AG04450 (cell line): ENCODE measurements around the gene SYN1. TPM values are rescaled to one million over a fixed set of nuclear protein-coding genes. Genes with fewer than 3 reads are reported as not detected.
"Not testable (repeated sequence)": the region's sequence is repeated elsewhere in the genome, so short reads cannot be mapped to it uniquely, and the experiment has no call there.

Experiments
- CTCF ChIA-PET: fragments of 300-600, 350-600 bp; formaldehyde crosslinking; extraction: SDS; loops from one replicate; lab custom pipeline; 2022; ENCODE audit warnings: antibody characterized with exemption, inconsistent platforms; lab: Charles Lee
- POLR2A ChIA-PET: fragments of 350-600 bp; formaldehyde crosslinking; extraction: SDS; loops from one replicate; lab custom pipeline; 2021; ENCODE audit warnings: antibody characterized with exemption, inconsistent platforms; lab: Yijun Ruan, JAX
- DNase-seq: peaks from one replicate; pipeline ENCODE4 v3.0.0-alpha.2; 2011; ENCODE audit warnings: low read depth, low spot score
- H3K27ac ChIP-seq: one replicate; pipeline ENCODE4 v1.5.1; 2012; ENCODE audit warnings: low read depth, low read length, control low read depth
- H3K27me3 ChIP-seq: one replicate; pipeline ENCODE4 v1.6.0; 2012; ENCODE audit warnings: low read length; ENCODE audit not compliant: control insufficient read depth, insufficient read depth
- H3K4me3 ChIP-seq: 2 replicates; pipeline ENCODE4 v1.5.1; 2011; ENCODE audit warnings: mild to moderate bottlenecking, low read depth, low read length, control low read depth
- H3K9me3 ChIP-seq: 2 replicates; pipeline ENCODE4 v1.5.1; 2012; ENCODE audit warnings: low read length; ENCODE audit not compliant: control insufficient read depth, insufficient read depth
- CTCF ChIP-seq: IDR thresholded peaks from 2 replicates; pipeline ENCODE4 v1.5.1; 2011; ENCODE audit warnings: low read depth, low read length, control low read depth, inconsistent platforms
- polyA plus RNA-seq: library from polyadenylated mRNA; depleted of rRNA; stranded (reverse); fragments of >200 nt; gene quantifications from 2 replicates; pipeline ENCODE4 v1.2.3, GENCODE V29; 2011

The SYN1 gene
- polyA plus RNA-seq, 1 experiment, result 0.37 TPM

- ChIA-PET POLR2A (no interaction called here), CTCF (no interaction called here)
- no peak for DNase-seq
- no peak overlapping the region for H3K27ac ChIP-seq
- no peaks in the 10 kb centered on the region for H3K9me3 ChIP-seq
- H3K4me3 ChIP-seq, result no peak overlapping the region
- TF ChIP-seq CTCF, result no peak
- H3K27me3 ChIP-seq, result no peaks in the 10 kb centered on the region
Observed at GRCh38 chrX:47607091-47607490, 12.6 kb downstream of the SYN1 start.

- Histone ChIP-seq H3K27me3 (no peaks in the 10 kb centered on the region), H3K9me3 (0 out of 2 replicates have a peak, but pooled peaks cover 2% of the 10 kb centered on the region), H3K27ac (no peak overlapping the region), H3K4me3 (no peak overlapping the region)
- ChIA-PET POLR2A (no interaction called here), CTCF (no interaction called here)
- no peak for TF ChIP-seq CTCF
- no peak for DNase-seq
Observed at GRCh38 chrX:47605024-47605423, 14.6 kb downstream of the SYN1 start.

- DNase-seq, CTCF ChIA-PET, H3K4me3 ChIP-seq, H3K9me3 ChIP-seq, H3K27me3 ChIP-seq, H3K27ac ChIP-seq, POLR2A ChIA-PET: not testable (repeated sequence)
Observed at GRCh38 chrX:47603125-47603524, 16.5 kb downstream of the SYN1 start.

- Histone ChIP-seq H3K9me3 (0 out of 2 replicates have a peak, but pooled peaks cover 3% of the 10 kb centered on the region), H3K4me3 (no peak overlapping the region), H3K27me3 (no peaks in the 10 kb centered on the region), H3K27ac (no peak overlapping the region)
- no peak for DNase-seq
- POLR2A ChIA-PET, result no interaction called here
- TF ChIP-seq CTCF, result no peak
- CTCF ChIA-PET, result interaction anchor here (1.5 kb wide), 1 partner anchor 56 kb away, joined by 4 read pairs; no protein-coding TSS in a partner anchor
Observed at GRCh38 chrX:47597222-47597621, 22.4 kb downstream of the SYN1 start.

- no peaks in the 10 kb centered on the region for H3K27me3 ChIP-seq
- H3K27ac ChIP-seq, result peak overlapping the region; percentile 86
- POLR2A ChIA-PET, result interaction anchor here (0.6 to 1.4 kb wide), 2 partner anchors 14 to 23 kb away, joined by 3 to 5 read pairs; partner anchors contain the start of gene TIMP1
- no peak overlapping the region for H3K4me3 ChIP-seq
- H3K9me3 ChIP-seq, result 0 out of 2 replicates have a peak, but pooled peaks cover 3% of the 10 kb centered on the region
- CTCF ChIA-PET, result interaction anchor here (2.3 kb wide), 1 partner anchor 48 kb away, joined by 11 read pairs; no protein-coding TSS in a partner anchor
- TF ChIP-seq CTCF, result no peak
- DNase-seq, result no peak
Observed at GRCh38 chrX:47596256-47596655, 23.4 kb downstream of the SYN1 start.
